ENCODE results near the gene MAT1A. TPM values are rescaled to one million over a fixed set of nuclear protein-coding genes. Genes with fewer than 3 reads are reported as not detected.

Gene MAT1A
- total RNA-seq, 1 donor from 2014 or later = not detected

- DNase-seq (ENCODE audit: low read depth, low spot score) = no peak
- Mint-ChIP-seq H3K36me3 (ENCODE audit: low read depth) (no peaks in the 10 kb centered on the region), H3K27me3 (ENCODE audit: low read depth) (no peaks in the 10 kb centered on the region), H3K9me3 (no peaks in the 10 kb centered on the region), H3K4me1 (no peaks in the 10 kb centered on the region), H3K27ac (ENCODE audit: unreplicated experiment) (no peak overlapping the region), H3K4me3 (no peak overlapping the region)
- TF ChIP-seq CTCF (conservative IDR thresholded peaks at IDR 0.05) = no peak
These were observed 14.3 kb downstream of the MAT1A start for GRCh38 chr10:80275135-80275498.

- DNase-seq (ENCODE audit: low read depth, low spot score) = no peak
- H3K27me3 Mint-ChIP-seq (ENCODE audit: low read depth) = no peaks in the 10 kb centered on the region
- H3K4me1 Mint-ChIP-seq = no peaks in the 10 kb centered on the region
These were observed 14.9 kb downstream of the MAT1A start for GRCh38 chr10:80274396-80275134.

GRCh38 chr10:80273523-80274170 lies 15.8 kb downstream of the MAT1A start:
- Mint-ChIP-seq H3K4me1 (no peaks in the 10 kb centered on the region), H3K27me3 (ENCODE audit: low read depth) (no peaks in the 10 kb centered on the region), H3K4me3 (no peak overlapping the region), H3K27ac (ENCODE audit: unreplicated experiment) (no peak overlapping the region), H3K9me3 (no peaks in the 10 kb centered on the region), H3K36me3 (ENCODE audit: low read depth) (no peaks in the 10 kb centered on the region)
- no peak for DNase-seq (ENCODE audit: low read depth, low spot score)
- no peak for TF ChIP-seq CTCF (conservative IDR thresholded peaks at IDR 0.05)

More at GRCh38 chr10:80274396-80275134, 14.9 kb downstream of the MAT1A start:
- H3K9me3 Mint-ChIP-seq = no peaks in the 10 kb centered on the region
- H3K4me3 Mint-ChIP-seq = no peak overlapping the region
- peak overlapping the region; percentile 78 for H3K27ac Mint-ChIP-seq (ENCODE audit: unreplicated experiment)
- no peak for TF ChIP-seq CTCF (conservative IDR thresholded peaks at IDR 0.05)
- no peaks in the 10 kb centered on the region for H3K36me3 Mint-ChIP-seq (ENCODE audit: low read depth)

GRCh38 chr10:80272793-80273522 lies 16.5 kb downstream of the MAT1A start:
- no peak for DNase-seq (ENCODE audit: low read depth, low spot score)
- H3K4me3 Mint-ChIP-seq = no peak overlapping the region
- H3K27ac Mint-ChIP-seq (ENCODE audit: unreplicated experiment) = no peak overlapping the region
- H3K27me3 Mint-ChIP-seq (ENCODE audit: low read depth) = no peaks in the 10 kb centered on the region
- H3K9me3 Mint-ChIP-seq = peaks cover 2% of the 10 kb centered on the region
- no peaks in the 10 kb centered on the region for H3K36me3 Mint-ChIP-seq (ENCODE audit: low read depth)
- no peak for TF ChIP-seq CTCF (conservative IDR thresholded peaks at IDR 0.05)
- peaks cover 7% of the 10 kb centered on the region for H3K4me1 Mint-ChIP-seq

- H3K4me1 Mint-ChIP-seq = peaks cover 9% of the 10 kb centered on the region
- no peaks in the 10 kb centered on the region for H3K27me3 Mint-ChIP-seq (ENCODE audit: low read depth)
- TF ChIP-seq CTCF (conservative IDR thresholded peaks at IDR 0.05) = no peak
- H3K9me3 Mint-ChIP-seq = peaks cover 6% of the 10 kb centered on the region
- H3K27ac Mint-ChIP-seq (ENCODE audit: unreplicated experiment) = no peak overlapping the region
- no peak overlapping the region for H3K4me3 Mint-ChIP-seq
- no peak for DNase-seq (ENCODE audit: low read depth, low spot score)
- H3K36me3 Mint-ChIP-seq (ENCODE audit: low read depth) = no peaks in the 10 kb centered on the region
These were observed 18.0 kb downstream of the MAT1A start for GRCh38 chr10:80271416-80271815.
